ENCODE data around the gene GABRG2. TPM values are rescaled to one million over a fixed set of nuclear protein-coding genes. Genes with fewer than 3 reads are reported as not detected.

Gene GABRG2
- polyA plus RNA-seq, 1 of the 3 experiments (the other 2 are of a cell fraction), result not detected

GRCh38 chr5:162025312-162025711 is 42.3 kb upstream of the GABRG2 start:
- no peak for DNase-seq
- CTCF ChIA-PET, result no interaction called here
- TF ChIP-seq REST (IDR thresholded peaks at IDR 0.05; ENCODE audit: low read depth, low read length), result no peak
- TF ChIP-seq RFX5 (IDR thresholded peaks at IDR 0.05; ENCODE audit: low read length), result no peak
- no peak for TF ChIP-seq CHD2 (IDR thresholded peaks at IDR 0.05; ENCODE audit: low read length, partially characterized antibody)
- no peak for TF ChIP-seq GABPA (IDR thresholded peaks at IDR 0.05; ENCODE audit: low read depth)
- TF ChIP-seq TEAD4 (IDR thresholded peaks at IDR 0.05; ENCODE audit: borderline replicate concordance, insufficient read depth), result no peak
- TF ChIP-seq MXI1 (IDR thresholded peaks at IDR 0.05; ENCODE audit: low read depth, low read length), result no peak
- TF ChIP-seq FOXM1 (IDR thresholded peaks at IDR 0.05; ENCODE audit: low read depth), result no peak
- TF ChIP-seq TCF12 (IDR thresholded peaks at IDR 0.05), result no peak
- no peak for TF ChIP-seq EP300 (IDR thresholded peaks at IDR 0.05; ENCODE audit: borderline replicate concordance in 1 of 2, low read depth in 1 of 2, low read length in 1 of 2)
- no peak for TF ChIP-seq MEF2A (IDR thresholded peaks at IDR 0.05; ENCODE audit: borderline replicate concordance, low read depth)
- TF ChIP-seq FOXJ3 (CRISPR knock-in tag; IDR thresholded peaks at IDR 0.05), result no peak
- no peak overlapping the region for H2AFZ ChIP-seq (ENCODE audit: low read depth)
- no peaks in the 10 kb centered on the region for H3K79me2 ChIP-seq (ENCODE audit: insufficient read depth)
- no peaks in the 10 kb centered on the region for H3K9me3 ChIP-seq
- POLR2A ChIA-PET, result no interaction called here
- H3K27me3 ChIP-seq (ENCODE audit: insufficient read depth), result no peaks in the 10 kb centered on the region
- H3K9ac ChIP-seq, result no peak overlapping the region
- H3K4me2 ChIP-seq, result no peak overlapping the region
- H3K4me3 ChIP-seq (ENCODE audit: low read depth in 2 of 2, low read length in 1 of 2), result no peak overlapping the region
- H3K27ac ChIP-seq (ENCODE audit: low read depth in 2 of 2, low read length in 1 of 2), result no peak overlapping the region
- H3K4me1 ChIP-seq (ENCODE audit: control insufficient read depth in 1 of 2, insufficient read depth in 2 of 2, low read depth in 1 of 2, low read length in 1 of 2), result no peaks in the 10 kb centered on the region
- H3K36me3 ChIP-seq (replicated peaks in 1 of 2; ENCODE audit: control insufficient read depth in 1 of 2, insufficient read depth in 2 of 2, low read length in 1 of 2), result no peaks in the 10 kb centered on the region
- no peaks in the 10 kb centered on the region for H3F3A ChIP-seq (replicated peaks; ENCODE audit: insufficient read depth)
- H3K9me2 ChIP-seq, result no peaks in the 10 kb centered on the region
- WGBS (ENCODE audit: low lambda C conversion rate), result 3% methylated on average over 2 of the region's 2 CpGs
- H4K20me1 ChIP-seq (ENCODE audit: insufficient read depth), result no peaks in the 10 kb centered on the region

- no peak overlapping the region for H2AFZ ChIP-seq (ENCODE audit: low read depth)
- H3K4me3 ChIP-seq (ENCODE audit: low read depth in 2 of 2, low read length in 1 of 2), result no peak overlapping the region
- no peaks in the 10 kb centered on the region for H3K4me1 ChIP-seq (ENCODE audit: control insufficient read depth in 1 of 2, insufficient read depth in 2 of 2, low read depth in 1 of 2, low read length in 1 of 2)
- no peaks in the 10 kb centered on the region for H3K79me2 ChIP-seq (ENCODE audit: insufficient read depth)
- no peak overlapping the region for H3K4me2 ChIP-seq
- no peak overlapping the region for H3K9ac ChIP-seq
- no peaks in the 10 kb centered on the region for H3K9me3 ChIP-seq
- TF ChIP-seq YY1 (IDR thresholded peaks at IDR 0.05; ENCODE audit: low read depth) (no peak), FOXM1 (IDR thresholded peaks at IDR 0.05; ENCODE audit: low read depth) (no peak), FOXJ3 (CRISPR knock-in tag; IDR thresholded peaks at IDR 0.05) (no peak), NFIC (IDR thresholded peaks at IDR 0.05; ENCODE audit: borderline replicate concordance) (no peak)
- TF ChIP-seq, protein P1, sequence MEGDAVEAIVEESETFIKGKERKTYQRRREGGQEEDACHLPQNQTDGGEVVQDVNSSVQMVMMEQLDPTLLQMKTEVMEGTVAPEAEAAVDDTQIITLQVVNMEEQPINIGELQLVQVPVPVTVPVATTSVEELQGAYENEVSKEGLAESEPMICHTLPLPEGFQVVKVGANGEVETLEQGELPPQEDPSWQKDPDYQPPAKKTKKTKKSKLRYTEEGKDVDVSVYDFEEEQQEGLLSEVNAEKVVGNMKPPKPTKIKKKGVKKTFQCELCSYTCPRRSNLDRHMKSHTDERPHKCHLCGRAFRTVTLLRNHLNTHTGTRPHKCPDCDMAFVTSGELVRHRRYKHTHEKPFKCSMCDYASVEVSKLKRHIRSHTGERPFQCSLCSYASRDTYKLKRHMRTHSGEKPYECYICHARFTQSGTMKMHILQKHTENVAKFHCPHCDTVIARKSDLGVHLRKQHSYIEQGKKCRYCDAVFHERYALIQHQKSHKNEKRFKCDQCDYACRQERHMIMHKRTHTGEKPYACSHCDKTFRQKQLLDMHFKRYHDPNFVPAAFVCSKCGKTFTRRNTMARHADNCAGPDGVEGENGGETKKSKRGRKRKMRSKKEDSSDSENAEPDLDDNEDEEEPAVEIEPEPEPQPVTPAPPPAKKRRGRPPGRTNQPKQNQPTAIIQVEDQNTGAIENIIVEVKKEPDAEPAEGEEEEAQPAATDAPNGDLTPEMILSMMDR (IDR thresholded peaks at IDR 0.05), result no peak
- POLR2A ChIA-PET, result no interaction called here
- no peaks in the 10 kb centered on the region for H3K36me3 ChIP-seq (replicated peaks in 1 of 2; ENCODE audit: control insufficient read depth in 1 of 2, insufficient read depth in 2 of 2, low read length in 1 of 2)
- 4% methylated on average over 4 of the region's 4 CpGs for WGBS (ENCODE audit: low lambda C conversion rate)
- CTCF ChIA-PET, result no interaction called here
- H3K27ac ChIP-seq (ENCODE audit: low read depth in 2 of 2, low read length in 1 of 2), result no peak overlapping the region
- no peaks in the 10 kb centered on the region for H3F3A ChIP-seq (replicated peaks; ENCODE audit: insufficient read depth)
- no peaks in the 10 kb centered on the region for H3K9me2 ChIP-seq
- no peaks in the 10 kb centered on the region for H4K20me1 ChIP-seq (ENCODE audit: insufficient read depth)
- no peak for DNase-seq
- no peaks in the 10 kb centered on the region for H3K27me3 ChIP-seq (ENCODE audit: insufficient read depth)
Observed at GRCh38 chr5:162026803-162027202, 40.8 kb upstream of the GABRG2 start.

Data from SK-N-SH (cell line).